Upper lobe of right lung (tissue), 1 donor: ENCODE data around the gene CHPF. TPM values are rescaled to one million over a fixed set of nuclear protein-coding genes. Genes with fewer than 3 reads are reported as not detected.
A peak's percentile ranks its signal among the peaks of the same experiment; 100 is the strongest.

Experiments used
- ATAC-seq: fragments of 200-7000 bp; cut with Tn5 transposase; one replicate; pipeline ENCODE4 v1.9.1; 2020; ENCODE audit warnings: mild to moderate bottlenecking, moderate library complexity
- DNase-seq: peaks from one replicate; pipeline ENCODE4 v3.0.0-alpha.2; 2020
- H3K27ac ChIP-seq: fragments of 200-600 bp; one replicate; pipeline ENCODE4 v1.8.0; 2022
- H3K27me3 ChIP-seq: fragments of 200-600 bp; one replicate; pipeline ENCODE4 v1.8.0; 2022; ENCODE audit warnings: mild to moderate bottlenecking
- H3K36me3 ChIP-seq: fragments of 200-600 bp; one replicate; pipeline ENCODE4 v1.8.0; 2022
- H3K4me1 ChIP-seq: fragments of 200-600 bp; one replicate; pipeline ENCODE4 v1.8.0; 2022
- H3K4me3 ChIP-seq: fragments of 200-600 bp; one replicate; pipeline ENCODE4 v1.8.0; 2022; ENCODE audit warnings: mild to moderate bottlenecking
- H3K9me3 ChIP-seq: fragments of 200-600 bp; one replicate; pipeline ENCODE4 v1.8.0; 2022
- CTCF ChIP-seq: fragments of 200-600 bp; IDR thresholded peaks from one replicate; pipeline ENCODE4 v1.8.0; 2022; ENCODE audit warnings: antibody characterized with exemption
- intact Hi-C: fragments of 100-400 bp; cut with DNase I; formaldehyde crosslinking; loops from one replicate; pipeline ENCODE4 v1.11.0; 2022
- total RNA-seq: library from RNA; stranded (reverse); fragmentation: NEBNext Ultra II Directional; extraction: Animal tissue kit (Norgen Biotek cat#: 25700); gene quantifications from one replicate; pipeline ENCODE4 v1.2.1, GENCODE V29; 2021
- donor health status: DM: no; HTN: yes; CAD: no; lungs with severe emphysema.

CHPF gene
- total RNA-seq, 1 donor from 2014 or later, result 45.3 TPM

- intact Hi-C loops, result no loop called here
- H3K9me3 ChIP-seq, result no peaks in the 10 kb centered on the region
- H3K4me3 ChIP-seq, result no peak overlapping the region
- H3K27me3 ChIP-seq, result peaks cover 72% of the 10 kb centered on the region
- no peaks in the 10 kb centered on the region for H3K36me3 ChIP-seq
- peaks cover 3% of the 10 kb centered on the region for H3K4me1 ChIP-seq
- ATAC-seq (no peak), DNase-seq (no peak)
- no peak overlapping the region for H3K27ac ChIP-seq
- no peak for TF ChIP-seq CTCF
These were observed 29.8 kb downstream of the CHPF start for GRCh38 chr2:219513787-219514186.

GRCh38 chr2:219512524-219513216 lies 30.9 kb downstream of the CHPF start:
- no peaks in the 10 kb centered on the region for H3K36me3 ChIP-seq
- H3K9me3 ChIP-seq, result no peaks in the 10 kb centered on the region
- H3K4me3 ChIP-seq, result no peak overlapping the region
- peaks cover 63% of the 10 kb centered on the region for H3K27me3 ChIP-seq
- ATAC-seq (no peak), DNase-seq (no peak)
- peaks cover 3% of the 10 kb centered on the region for H3K4me1 ChIP-seq
- H3K27ac ChIP-seq, result no peak overlapping the region
- no peak for TF ChIP-seq CTCF
- intact Hi-C loops, result no loop called here

GRCh38 chr2:219511547-219512325 lies 31.9 kb downstream of the CHPF start:
- no peak for ATAC-seq
- Histone ChIP-seq H3K9me3 (no peaks in the 10 kb centered on the region), H3K27me3 (peaks cover 57% of the 10 kb centered on the region), H3K4me3 (no peak overlapping the region), H3K27ac (no peak overlapping the region), H3K36me3 (peaks cover 6% of the 10 kb centered on the region), H3K4me1 (peaks cover 3% of the 10 kb centered on the region)
- no peak for TF ChIP-seq CTCF
- no peak for DNase-seq
- intact Hi-C loops, result no loop called here

- no peak for TF ChIP-seq CTCF
- intact Hi-C loops, result no loop called here
- Histone ChIP-seq H3K36me3 (peaks cover 17% of the 10 kb centered on the region), H3K4me1 (peaks cover 3% of the 10 kb centered on the region), H3K4me3 (no peak overlapping the region), H3K27ac (no peak overlapping the region), H3K9me3 (no peaks in the 10 kb centered on the region), H3K27me3 (peaks cover 49% of the 10 kb centered on the region)
- no peak for ATAC-seq
- DNase-seq, result no peak
These were observed 33.0 kb downstream of the CHPF start for GRCh38 chr2:219510512-219511135.

- intact Hi-C loops, result no loop called here
- peak; percentile 67 for TF ChIP-seq CTCF
- peaks cover 3% of the 10 kb centered on the region for H3K4me1 ChIP-seq
- ATAC-seq, result peak; percentile 70
- DNase-seq, result no peak
- H3K36me3 ChIP-seq, result peaks cover 18% of the 10 kb centered on the region
- peak overlapping the region; percentile 6 for H3K4me3 ChIP-seq
- H3K27me3 ChIP-seq, result peaks cover 42% of the 10 kb centered on the region
- H3K9me3 ChIP-seq, result no peaks in the 10 kb centered on the region
- no peak overlapping the region for H3K27ac ChIP-seq
These were observed 33.7 kb downstream of the CHPF start for GRCh38 chr2:219509780-219510511.
